ENCODE data around the gene AADACL3. TPM values are rescaled to one million over a fixed set of nuclear protein-coding genes. Genes with fewer than 3 reads are reported as not detected.

The AADACL3 gene
- total RNA-seq, 1 donor from 2014 or later = not detected

GRCh38 chr1:12756273-12756672 is 40.4 kb downstream of the AADACL3 start:
- no peak overlapping the region for H3K4me3 Mint-ChIP-seq
- no peaks in the 10 kb centered on the region for H3K4me1 ChIP-seq
- DNase-seq (ENCODE audit: low spot score) = no peak
- H2AFZ ChIP-seq (replicated peaks) = no peak overlapping the region
- no peaks in the 10 kb centered on the region for H3K9me3 Mint-ChIP-seq
- H3K4me3 ChIP-seq = no peak overlapping the region
- no peaks in the 10 kb centered on the region for H3K79me2 ChIP-seq (ENCODE audit: low read depth)
- no peaks in the 10 kb centered on the region for H3F3A ChIP-seq (ENCODE audit: low read depth)
- H3K4me1 Mint-ChIP-seq = no peaks in the 10 kb centered on the region
- no peaks in the 10 kb centered on the region for H4K20me1 ChIP-seq (ENCODE audit: low read depth)
- H3K9me3 ChIP-seq (ENCODE audit: low read depth) = no peaks in the 10 kb centered on the region
- H3K9ac ChIP-seq = no peak overlapping the region
- no peaks in the 10 kb centered on the region for H3K36me3 ChIP-seq
- H3K27me3 ChIP-seq = no peaks in the 10 kb centered on the region
- no peak overlapping the region for H3K27ac ChIP-seq
- H3K36me3 Mint-ChIP-seq = no peaks in the 10 kb centered on the region
- TF ChIP-seq CTCF (IDR thresholded peaks at IDR 0.05) (no peak), EZH2 (IDR thresholded peaks at IDR 0.05) (no peak)
- no peak overlapping the region for H3K27ac Mint-ChIP-seq
- no peak overlapping the region for H3K4me2 ChIP-seq
- peaks cover 5% of the 10 kb centered on the region for H3K27me3 Mint-ChIP-seq (ENCODE audit: insufficient read depth, low read depth)

- H3K27me3 Mint-ChIP-seq (ENCODE audit: insufficient read depth, low read depth) = peaks cover 5% of the 10 kb centered on the region
- H3K9me3 ChIP-seq (ENCODE audit: low read depth) = no peaks in the 10 kb centered on the region
- no peak for DNase-seq (ENCODE audit: low spot score)
- no peak overlapping the region for H3K27ac Mint-ChIP-seq
- no peaks in the 10 kb centered on the region for H3K9me3 Mint-ChIP-seq
- H3F3A ChIP-seq (ENCODE audit: low read depth) = no peaks in the 10 kb centered on the region
- H3K4me1 Mint-ChIP-seq = no peaks in the 10 kb centered on the region
- H4K20me1 ChIP-seq (ENCODE audit: low read depth) = no peaks in the 10 kb centered on the region
- H3K79me2 ChIP-seq (ENCODE audit: low read depth) = no peaks in the 10 kb centered on the region
- H3K36me3 ChIP-seq = no peaks in the 10 kb centered on the region
- no peak overlapping the region for H3K4me3 Mint-ChIP-seq
- no peaks in the 10 kb centered on the region for H3K27me3 ChIP-seq
- H2AFZ ChIP-seq (replicated peaks) = no peak overlapping the region
- H3K4me1 ChIP-seq = no peaks in the 10 kb centered on the region
- H3K9ac ChIP-seq = no peak overlapping the region
- no peak overlapping the region for H3K27ac ChIP-seq
- H3K4me3 ChIP-seq = no peak overlapping the region
- no peaks in the 10 kb centered on the region for H3K36me3 Mint-ChIP-seq
- TF ChIP-seq EZH2phosphoT487 (IDR thresholded peaks at IDR 0.05) (no peak), CTCF (IDR thresholded peaks at IDR 0.05) (no peak), EZH2 (IDR thresholded peaks at IDR 0.05) (no peak)
- no peak overlapping the region for H3K4me2 ChIP-seq
Measured at GRCh38 chr1:12756768-12757413, 41.0 kb downstream of the AADACL3 start.

DNA sequence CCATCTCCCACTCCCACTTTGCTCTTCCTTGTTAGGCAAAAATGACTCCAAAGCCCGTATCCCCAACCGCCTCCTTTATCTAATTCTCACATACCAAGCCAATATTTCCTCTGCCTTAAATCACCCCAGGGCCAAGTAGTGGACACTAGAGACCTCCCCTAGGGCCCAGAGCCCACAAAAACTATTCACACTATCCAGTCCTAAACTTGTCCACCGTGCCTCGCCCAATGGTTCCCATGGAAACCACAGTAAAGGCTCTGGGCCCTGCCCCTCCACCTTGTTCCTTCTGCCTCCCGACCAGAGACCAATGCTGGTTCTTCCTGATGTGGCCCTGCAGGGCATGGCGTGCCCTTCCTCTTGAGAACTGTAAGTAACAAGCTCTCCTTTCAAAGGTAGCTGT is 41.9 kb downstream of the AADACL3 start:
- Histone ChIP-seq H3K9ac (no peak overlapping the region), H3K27ac (no peak overlapping the region), H3K36me3 (no peaks in the 10 kb centered on the region), H2AFZ (replicated peaks) (no peak overlapping the region), H3K4me3 (no peak overlapping the region), H3K4me1 (no peaks in the 10 kb centered on the region), H3K27me3 (no peaks in the 10 kb centered on the region), H3K4me2 (no peak overlapping the region), H3K79me2 (ENCODE audit: low read depth) (no peaks in the 10 kb centered on the region), H3F3A (ENCODE audit: low read depth) (no peaks in the 10 kb centered on the region), H4K20me1 (ENCODE audit: low read depth) (no peaks in the 10 kb centered on the region), H3K9me3 (ENCODE audit: low read depth) (no peaks in the 10 kb centered on the region)
- Mint-ChIP-seq H3K4me3 (no peak overlapping the region), H3K9me3 (no peaks in the 10 kb centered on the region), H3K36me3 (no peaks in the 10 kb centered on the region), H3K4me1 (no peaks in the 10 kb centered on the region), H3K27ac (no peak overlapping the region), H3K27me3 (ENCODE audit: insufficient read depth, low read depth) (peaks cover 8% of the 10 kb centered on the region)
- TF ChIP-seq EZH2phosphoT487 (IDR thresholded peaks at IDR 0.05) (no peak), CTCF (IDR thresholded peaks at IDR 0.05) (no peak), EZH2 (IDR thresholded peaks at IDR 0.05) (no peak)
- DNase-seq (ENCODE audit: low spot score) = peak; percentile 14

Measured in neural progenitor cell (in vitro differentiated cells).